Stimulated activated CD8-positive, alpha-beta memory T cell treated with anti-CD3 and anti-CD28 coated beads, Interleukin-12 subunit alpha, Interleukin-12 subunit beta, amount 100 ng/mL, for 1 hour (primary cell): ENCODE measurements around the gene RFNG.

ENCODE experiments used
- DNase-seq: peaks from one replicate; pipeline ENCODE4 v3.0.0-alpha.2; 2020; ENCODE audit warnings: low read depth

The RFNG gene

DNA sequence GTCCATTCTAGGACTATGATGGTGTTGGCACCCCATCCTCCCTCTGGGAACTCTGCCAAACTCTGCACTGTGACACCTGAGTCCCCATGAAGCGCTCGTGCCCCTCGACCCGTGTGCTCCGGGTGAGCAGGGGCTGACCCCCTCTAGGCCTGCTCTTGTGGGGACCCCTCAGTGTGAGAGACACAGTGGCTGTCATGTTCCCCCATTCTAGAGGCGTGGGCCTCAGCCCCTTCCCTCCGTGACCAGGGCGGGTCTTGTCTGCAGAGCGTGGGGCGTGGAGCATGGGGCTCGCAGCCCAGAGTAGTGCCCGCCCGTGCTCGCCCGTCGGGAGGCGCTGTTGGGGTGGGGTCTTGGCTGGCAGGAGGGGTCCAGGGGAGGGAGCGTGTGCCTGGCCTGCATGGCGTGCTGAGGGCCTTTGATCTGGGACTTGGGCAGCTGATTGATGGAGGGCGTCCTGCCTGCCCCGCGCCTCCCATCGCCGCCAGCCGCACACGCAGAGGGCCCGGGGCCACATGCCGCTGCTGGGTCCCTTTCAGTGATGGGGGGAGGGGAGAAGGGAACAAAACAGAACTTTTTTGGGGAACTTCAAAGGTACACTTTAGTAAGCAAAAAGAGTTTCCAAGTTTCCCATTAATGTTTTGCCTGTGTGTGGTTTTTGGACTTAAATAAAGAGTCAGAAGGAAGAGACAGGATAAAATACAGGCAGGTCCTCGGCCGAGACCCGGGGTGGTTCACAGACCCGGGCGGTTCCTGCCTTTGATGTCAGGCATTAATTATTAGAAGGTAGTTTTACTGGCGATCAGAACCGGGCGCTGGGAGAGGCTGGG is 51.4 kb downstream of the RFNG start:
- no peak for DNase-seq

DNA sequence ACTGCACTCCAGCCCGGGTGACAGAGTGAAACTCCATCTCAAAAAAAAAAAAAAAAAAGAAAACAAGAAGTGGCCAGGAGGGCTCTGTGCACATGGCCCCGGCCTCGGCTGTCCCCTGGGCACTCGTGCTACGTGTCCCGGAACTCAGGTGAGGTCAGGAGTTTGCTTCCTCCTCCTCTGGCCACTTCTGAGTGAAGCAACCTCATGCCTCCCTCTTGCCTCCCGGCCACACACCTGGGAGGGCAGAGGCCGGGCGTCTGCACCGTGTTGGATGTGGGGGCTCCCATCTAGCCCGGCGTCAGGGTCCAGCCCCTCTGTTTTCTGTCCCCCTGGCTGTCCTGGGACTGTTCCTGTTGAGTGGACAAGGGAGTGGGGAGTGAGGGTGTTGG is 52.0 kb downstream of the RFNG start:
- no peak for DNase-seq

DNA sequence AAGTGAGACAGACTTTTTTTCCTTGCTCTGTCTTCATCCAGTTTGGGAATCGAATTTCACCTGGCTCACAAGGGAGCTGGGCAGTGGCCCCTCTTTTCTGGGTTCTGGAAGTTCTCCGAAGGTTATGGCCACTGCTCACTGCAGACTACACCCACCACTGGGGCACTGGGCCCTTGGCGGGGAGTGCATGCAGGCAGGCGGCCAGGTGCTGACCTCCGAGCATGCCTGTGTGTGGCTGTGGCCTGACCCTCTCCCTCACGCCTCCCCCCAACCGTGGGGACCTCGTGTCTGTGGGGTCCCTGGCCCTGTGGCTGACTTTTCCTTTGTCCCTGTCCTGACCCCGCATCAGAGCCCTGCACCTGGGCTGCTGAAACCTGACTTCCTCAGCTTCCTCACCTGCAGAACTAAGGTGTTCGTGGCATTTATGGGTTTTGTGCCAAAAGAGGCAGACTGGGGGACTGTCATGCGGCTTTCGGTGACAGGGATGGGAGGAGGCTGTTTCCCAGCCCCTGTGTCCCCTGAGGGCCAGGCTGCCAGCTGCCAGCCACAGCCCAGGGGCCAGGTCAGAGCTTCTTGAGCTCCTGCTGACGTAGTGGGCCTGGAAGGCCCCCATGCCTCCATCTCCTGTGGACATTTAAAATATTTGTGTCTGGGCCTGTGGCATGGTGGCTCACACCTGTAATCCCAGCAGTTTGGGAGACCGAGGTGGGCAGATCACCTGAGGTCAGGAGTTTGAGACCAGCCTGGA is 52.7 kb downstream of the RFNG start:
- no peak for DNase-seq

DNA sequence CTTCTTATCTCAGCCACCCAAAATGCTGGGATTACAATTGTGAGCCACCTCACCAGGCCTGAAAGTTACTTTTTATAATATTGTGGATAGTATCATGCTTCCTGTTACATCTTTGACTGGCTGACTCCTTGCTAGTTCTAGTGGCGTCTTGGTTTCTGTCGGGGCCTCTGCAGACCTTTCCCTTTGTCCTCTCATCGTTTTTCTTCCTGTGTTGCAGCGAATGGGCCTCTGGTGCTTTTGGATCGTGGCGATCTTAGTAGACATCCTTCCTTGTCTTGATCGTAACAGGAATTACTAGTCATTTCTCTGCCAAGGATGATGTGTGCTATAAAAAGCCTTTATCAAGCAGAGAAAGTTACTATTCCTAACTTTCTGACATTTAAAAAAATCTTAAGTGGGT is 53.4 kb downstream of the RFNG start:
- no peak for DNase-seq
